WTC11 (cell line): ENCODE results near the gene SARM1. TPM values are rescaled to one million over a fixed set of nuclear protein-coding genes. Genes with fewer than 3 reads are reported as not detected.
A peak's percentile ranks its signal among the peaks of the same experiment; 100 is the strongest.

Source experiments
- ATAC-seq: fragments of 200-7000 bp; cut with Tn5 transposase; 2 replicates; pipeline ENCODE4 v1.10.0; 2021; ENCODE audit warnings: mild to moderate bottlenecking, moderate library complexity
- CTCF ChIA-PET: fragments of 300-600 bp; sonication (Branson Sonifier 250); formaldehyde crosslinking; loops from one replicate; lab custom pipeline; 2021; ENCODE audit warnings: antibody characterized with exemption; lab: Charles Lee
- POLR2A ChIA-PET: fragments of 350-600 bp; sonication (Branson Sonifier 250); formaldehyde crosslinking; loops from one replicate; lab custom pipeline; 2021; ENCODE audit warnings: antibody characterized with exemption; lab: Charles Lee
- DNase-seq: peaks from one replicate; pipeline ENCODE4 v3.0.0; 2021; ENCODE audit warnings: low spot score
- H3K27ac Mint-ChIP-seq: 2 replicates; pipeline ENCODE4 v1.8.0; 2021; ENCODE audit warnings: mixed read lengths
- H3K27me3 Mint-ChIP-seq: 2 replicates; pipeline ENCODE4 v1.8.0; 2021; ENCODE audit warnings: low read depth, mild to moderate bottlenecking, moderate library complexity, mixed read lengths
- H3K36me3 Mint-ChIP-seq: 2 replicates; pipeline ENCODE4 v1.8.0; 2021; ENCODE audit warnings: mixed read lengths
- H3K4me1 Mint-ChIP-seq: 2 replicates; pipeline ENCODE4 v1.8.0; 2022; ENCODE audit warnings: mixed read lengths
- H3K4me3 Mint-ChIP-seq: 2 replicates; pipeline ENCODE4 v1.8.0; 2021; ENCODE audit warnings: mild to moderate bottlenecking, moderate library complexity, mixed read lengths
- H3K9me3 Mint-ChIP-seq: 2 replicates; pipeline ENCODE4 v1.8.0; 2021; ENCODE audit warnings: mixed read lengths
- AFF4 ChIP-seq: sonication (generic); formaldehyde crosslinking; IDR thresholded peaks from 2 replicates; pipeline ENCODE4 v1.8.1; 2023; ENCODE audit warnings: mild to moderate bottlenecking, missing genetic modification reagents, borderline replicate concordance
- GRHL2 ChIP-seq: fragments of 250-450 bp; sonication (Bioruptor Pico); IDR thresholded peaks from 2 replicates; pipeline ENCODE4 v1.8.0; 2022; ENCODE audit warnings: mild to moderate bottlenecking, moderate library complexity; ENCODE audit not compliant: insufficient replicate concordance, severe bottlenecking
- HMGXB4 ChIP-seq: sonication (generic); formaldehyde crosslinking; IDR thresholded peaks from 2 replicates; pipeline ENCODE4 v1.8.1; 2023; ENCODE audit warnings: mild to moderate bottlenecking, moderate library complexity, missing genetic modification reagents
- JUN ChIP-seq: sonication (generic); formaldehyde crosslinking; IDR thresholded peaks from 2 replicates; pipeline ENCODE4 v1.8.0; 2023; ENCODE audit warnings: mild to moderate bottlenecking, missing genetic modification reagents
- NFYB ChIP-seq: sonication (generic); formaldehyde crosslinking; conservative IDR thresholded peaks from 2 replicates; pipeline ENCODE4 v1.8.0; 2022; ENCODE audit warnings: low read depth, missing genetic modification reagents
- ZBTB43 ChIP-seq: sonication (generic); formaldehyde crosslinking; IDR thresholded peaks from 2 replicates; pipeline ENCODE4 v1.8.1; 2023; ENCODE audit warnings: mild to moderate bottlenecking, missing genetic modification reagents
- ZNF121 ChIP-seq: sonication (generic); formaldehyde crosslinking; IDR thresholded peaks from 2 replicates; pipeline ENCODE4 v1.8.0; 2023; ENCODE audit warnings: missing genetic modification reagents
- ZNF317 ChIP-seq: sonication (generic); formaldehyde crosslinking; IDR thresholded peaks from 2 replicates; pipeline ENCODE4 v1.8.1; 2023; ENCODE audit warnings: low read depth, mild to moderate bottlenecking, moderate library complexity, missing genetic modification reagents, borderline replicate concordance
- total RNA-seq: library from RNA; stranded (reverse); gene quantifications from 3 replicates; pipeline ENCODE4 v1.2.3, GENCODE V29; 2021
- TF ChIP-seq, protein P1 (sequence below): sonication (generic); formaldehyde crosslinking; IDR thresholded peaks from 2 replicates; pipeline ENCODE4 v1.8.0; 2022; ENCODE audit warnings: missing genetic modification reagents
- TF ChIP-seq, protein P2 (sequence below): fragments of 250-450 bp; sonication (Bioruptor Pico); IDR thresholded peaks from 2 replicates; pipeline ENCODE4 v1.9.0; 2021; ENCODE audit warnings: mild to moderate bottlenecking, borderline replicate concordance
- TF ChIP-seq, protein P3 (sequence below): sonication (generic); formaldehyde crosslinking; IDR thresholded peaks from 2 replicates; pipeline ENCODE4 v1.8.1; 2023; ENCODE audit warnings: mild to moderate bottlenecking, missing genetic modification reagents, moderate library complexity

Gene SARM1
- total RNA-seq, 1 experiment from 2014 or later = 3.8 TPM

- DNase-seq (no peak), ATAC-seq (no peak)
- Mint-ChIP-seq H3K27me3 (no peaks in the 10 kb centered on the region), H3K4me1 (peaks cover 4% of the 10 kb centered on the region), H3K4me3 (no peak overlapping the region), H3K27ac (peak overlapping the region; percentile 72; the same call in 1 of the 2 replicates), H3K36me3 (peaks cover 37% of the 10 kb centered on the region), H3K9me3 (no peaks in the 10 kb centered on the region)
- ChIA-PET CTCF (no interaction called here), POLR2A (no interaction called here)
- TF ChIP-seq HMGXB4 (CRISPR knock-in tag) = no peak
- no peak for TF ChIP-seq ZNF317 (CRISPR knock-in tag)
- no peak for TF ChIP-seq ZBTB43
- no peak for TF ChIP-seq AFF4 (CRISPR knock-in tag)
- TF ChIP-seq, protein P1, sequence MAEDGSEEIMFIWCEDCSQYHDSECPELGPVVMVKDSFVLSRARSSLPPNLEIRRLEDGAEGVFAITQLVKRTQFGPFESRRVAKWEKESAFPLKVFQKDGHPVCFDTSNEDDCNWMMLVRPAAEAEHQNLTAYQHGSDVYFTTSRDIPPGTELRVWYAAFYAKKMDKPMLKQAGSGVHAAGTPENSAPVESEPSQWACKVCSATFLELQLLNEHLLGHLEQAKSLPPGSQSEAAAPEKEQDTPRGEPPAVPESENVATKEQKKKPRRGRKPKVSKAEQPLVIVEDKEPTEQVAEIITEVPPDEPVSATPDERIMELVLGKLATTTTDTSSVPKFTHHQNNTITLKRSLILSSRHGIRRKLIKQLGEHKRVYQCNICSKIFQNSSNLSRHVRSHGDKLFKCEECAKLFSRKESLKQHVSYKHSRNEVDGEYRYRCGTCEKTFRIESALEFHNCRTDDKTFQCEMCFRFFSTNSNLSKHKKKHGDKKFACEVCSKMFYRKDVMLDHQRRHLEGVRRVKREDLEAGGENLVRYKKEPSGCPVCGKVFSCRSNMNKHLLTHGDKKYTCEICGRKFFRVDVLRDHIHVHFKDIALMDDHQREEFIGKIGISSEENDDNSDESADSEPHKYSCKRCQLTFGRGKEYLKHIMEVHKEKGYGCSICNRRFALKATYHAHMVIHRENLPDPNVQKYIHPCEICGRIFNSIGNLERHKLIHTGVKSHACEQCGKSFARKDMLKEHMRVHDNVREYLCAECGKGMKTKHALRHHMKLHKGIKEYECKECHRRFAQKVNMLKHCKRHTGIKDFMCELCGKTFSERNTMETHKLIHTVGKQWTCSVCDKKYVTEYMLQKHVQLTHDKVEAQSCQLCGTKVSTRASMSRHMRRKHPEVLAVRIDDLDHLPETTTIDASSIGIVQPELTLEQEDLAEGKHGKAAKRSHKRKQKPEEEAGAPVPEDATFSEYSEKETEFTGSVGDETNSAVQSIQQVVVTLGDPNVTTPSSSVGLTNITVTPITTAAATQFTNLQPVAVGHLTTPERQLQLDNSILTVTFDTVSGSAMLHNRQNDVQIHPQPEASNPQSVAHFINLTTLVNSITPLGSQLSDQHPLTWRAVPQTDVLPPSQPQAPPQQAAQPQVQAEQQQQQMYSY (CRISPR knock-in tag) = no peak
- TF ChIP-seq, protein P2, sequence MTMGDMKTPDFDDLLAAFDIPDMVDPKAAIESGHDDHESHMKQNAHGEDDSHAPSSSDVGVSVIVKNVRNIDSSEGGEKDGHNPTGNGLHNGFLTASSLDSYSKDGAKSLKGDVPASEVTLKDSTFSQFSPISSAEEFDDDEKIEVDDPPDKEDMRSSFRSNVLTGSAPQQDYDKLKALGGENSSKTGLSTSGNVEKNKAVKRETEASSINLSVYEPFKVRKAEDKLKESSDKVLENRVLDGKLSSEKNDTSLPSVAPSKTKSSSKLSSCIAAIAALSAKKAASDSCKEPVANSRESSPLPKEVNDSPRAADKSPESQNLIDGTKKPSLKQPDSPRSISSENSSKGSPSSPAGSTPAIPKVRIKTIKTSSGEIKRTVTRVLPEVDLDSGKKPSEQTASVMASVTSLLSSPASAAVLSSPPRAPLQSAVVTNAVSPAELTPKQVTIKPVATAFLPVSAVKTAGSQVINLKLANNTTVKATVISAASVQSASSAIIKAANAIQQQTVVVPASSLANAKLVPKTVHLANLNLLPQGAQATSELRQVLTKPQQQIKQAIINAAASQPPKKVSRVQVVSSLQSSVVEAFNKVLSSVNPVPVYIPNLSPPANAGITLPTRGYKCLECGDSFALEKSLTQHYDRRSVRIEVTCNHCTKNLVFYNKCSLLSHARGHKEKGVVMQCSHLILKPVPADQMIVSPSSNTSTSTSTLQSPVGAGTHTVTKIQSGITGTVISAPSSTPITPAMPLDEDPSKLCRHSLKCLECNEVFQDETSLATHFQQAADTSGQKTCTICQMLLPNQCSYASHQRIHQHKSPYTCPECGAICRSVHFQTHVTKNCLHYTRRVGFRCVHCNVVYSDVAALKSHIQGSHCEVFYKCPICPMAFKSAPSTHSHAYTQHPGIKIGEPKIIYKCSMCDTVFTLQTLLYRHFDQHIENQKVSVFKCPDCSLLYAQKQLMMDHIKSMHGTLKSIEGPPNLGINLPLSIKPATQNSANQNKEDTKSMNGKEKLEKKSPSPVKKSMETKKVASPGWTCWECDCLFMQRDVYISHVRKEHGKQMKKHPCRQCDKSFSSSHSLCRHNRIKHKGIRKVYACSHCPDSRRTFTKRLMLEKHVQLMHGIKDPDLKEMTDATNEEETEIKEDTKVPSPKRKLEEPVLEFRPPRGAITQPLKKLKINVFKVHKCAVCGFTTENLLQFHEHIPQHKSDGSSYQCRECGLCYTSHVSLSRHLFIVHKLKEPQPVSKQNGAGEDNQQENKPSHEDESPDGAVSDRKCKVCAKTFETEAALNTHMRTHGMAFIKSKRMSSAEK = no peak
- TF ChIP-seq ZNF121 (CRISPR knock-in tag) = no peak
- no peak for TF ChIP-seq JUN (CRISPR knock-in tag)
- TF ChIP-seq GRHL2 (CRISPR knock-in tag) = no peak
- TF ChIP-seq NFYB (CRISPR knock-in tag) = no peak
- TF ChIP-seq, protein P3, sequence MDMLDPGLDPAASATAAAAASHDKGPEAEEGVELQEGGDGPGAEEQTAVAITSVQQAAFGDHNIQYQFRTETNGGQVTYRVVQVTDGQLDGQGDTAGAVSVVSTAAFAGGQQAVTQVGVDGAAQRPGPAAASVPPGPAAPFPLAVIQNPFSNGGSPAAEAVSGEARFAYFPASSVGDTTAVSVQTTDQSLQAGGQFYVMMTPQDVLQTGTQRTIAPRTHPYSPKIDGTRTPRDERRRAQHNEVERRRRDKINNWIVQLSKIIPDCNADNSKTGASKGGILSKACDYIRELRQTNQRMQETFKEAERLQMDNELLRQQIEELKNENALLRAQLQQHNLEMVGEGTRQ (CRISPR knock-in tag) = no peak
Measured at GRCh38 chr17:28327709-28328108, 43.8 kb upstream of the SARM1 start.
